ENCODE data around the gene SERPINE2. TPM values are rescaled to one million over a fixed set of nuclear protein-coding genes. Genes with fewer than 3 reads are reported as not detected.
"Not testable (repeated sequence)": the region's sequence is repeated elsewhere in the genome, so short reads cannot be mapped to it uniquely, and the experiment has no call there.

SERPINE2 gene
- total RNA-seq, 1 donor from 2014 or later, result 9.8 TPM

DNA sequence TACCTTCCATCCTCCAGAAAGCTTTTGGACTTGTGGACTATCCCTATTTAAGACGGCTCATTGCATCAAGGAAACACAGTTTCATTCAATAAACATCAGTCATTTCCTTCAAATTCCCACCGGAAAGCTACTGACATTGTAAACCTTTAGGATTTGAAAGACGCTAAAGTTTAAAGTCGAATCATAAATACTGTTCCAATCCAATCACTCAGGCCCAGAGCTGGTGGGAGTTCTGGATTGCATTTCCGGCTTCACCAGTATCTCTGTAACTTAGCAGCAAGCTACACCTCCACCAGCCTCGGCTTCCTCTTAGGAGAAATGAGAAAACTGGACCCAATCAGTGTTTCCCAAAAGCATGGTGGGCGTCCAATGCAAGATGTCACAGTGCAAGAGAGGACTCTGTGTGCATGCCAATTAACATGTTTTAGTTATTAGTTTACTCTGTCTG, 95.5 kb downstream of the SERPINE2 start:
- peaks cover 58% of the 10 kb centered on the region for H3K4me1 ChIP-seq
- intact Hi-C loops (cut with micrococcal nuclease), result no loop called here
- TF ChIP-seq, protein P1, sequence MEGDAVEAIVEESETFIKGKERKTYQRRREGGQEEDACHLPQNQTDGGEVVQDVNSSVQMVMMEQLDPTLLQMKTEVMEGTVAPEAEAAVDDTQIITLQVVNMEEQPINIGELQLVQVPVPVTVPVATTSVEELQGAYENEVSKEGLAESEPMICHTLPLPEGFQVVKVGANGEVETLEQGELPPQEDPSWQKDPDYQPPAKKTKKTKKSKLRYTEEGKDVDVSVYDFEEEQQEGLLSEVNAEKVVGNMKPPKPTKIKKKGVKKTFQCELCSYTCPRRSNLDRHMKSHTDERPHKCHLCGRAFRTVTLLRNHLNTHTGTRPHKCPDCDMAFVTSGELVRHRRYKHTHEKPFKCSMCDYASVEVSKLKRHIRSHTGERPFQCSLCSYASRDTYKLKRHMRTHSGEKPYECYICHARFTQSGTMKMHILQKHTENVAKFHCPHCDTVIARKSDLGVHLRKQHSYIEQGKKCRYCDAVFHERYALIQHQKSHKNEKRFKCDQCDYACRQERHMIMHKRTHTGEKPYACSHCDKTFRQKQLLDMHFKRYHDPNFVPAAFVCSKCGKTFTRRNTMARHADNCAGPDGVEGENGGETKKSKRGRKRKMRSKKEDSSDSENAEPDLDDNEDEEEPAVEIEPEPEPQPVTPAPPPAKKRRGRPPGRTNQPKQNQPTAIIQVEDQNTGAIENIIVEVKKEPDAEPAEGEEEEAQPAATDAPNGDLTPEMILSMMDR (IDR thresholded peaks at IDR 0.05; ENCODE audit: borderline replicate concordance), result no peak

DNA sequence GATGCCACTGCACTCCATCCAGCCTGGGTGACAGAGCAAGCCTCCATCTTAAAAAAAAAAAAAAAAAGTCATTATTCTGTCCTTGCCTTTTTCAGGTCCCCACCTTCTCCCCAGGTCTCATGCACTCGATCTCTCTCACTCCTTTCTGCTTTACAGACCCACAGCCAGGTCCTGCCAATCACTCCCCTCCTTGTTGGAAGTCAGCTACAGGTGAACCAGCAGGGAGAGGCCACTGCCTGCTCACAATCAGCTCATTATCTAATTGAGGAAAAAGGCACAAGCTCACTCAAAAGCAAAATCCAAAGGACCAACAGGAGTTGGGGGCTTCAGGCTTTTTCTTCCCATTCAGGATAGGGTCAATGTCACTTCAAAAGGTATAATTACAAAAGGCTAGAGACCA, 96.0 kb downstream of the SERPINE2 start:
- Histone ChIP-seq H3K27ac (replicated peaks) (peak overlapping the region; percentile 96), H3K27me3 (ENCODE audit: low read depth) (no peaks in the 10 kb centered on the region), H3K36me3 (no peaks in the 10 kb centered on the region), H3K9me3 (replicated peaks) (no peaks in the 10 kb centered on the region), H3K4me3 (peak overlapping the region; percentile 100), H3K4me1 (peaks cover 63% of the 10 kb centered on the region)
- no peak for DNase-seq
- TF ChIP-seq, protein P1 (IDR thresholded peaks at IDR 0.05; ENCODE audit: borderline replicate concordance), result no peak
- intact Hi-C loops (cut with micrococcal nuclease), result no loop called here

More for the DNA sequence above, 95.5 kb downstream of the SERPINE2 start:
- Histone ChIP-seq H3K27ac (replicated peaks) (peak overlapping the region; percentile 96), H3K27me3 (ENCODE audit: low read depth) (no peaks in the 10 kb centered on the region), H3K4me3 (peak overlapping the region; percentile 100), H3K36me3 (no peaks in the 10 kb centered on the region), H3K9me3 (replicated peaks) (no peaks in the 10 kb centered on the region)
- no peak for DNase-seq

DNA sequence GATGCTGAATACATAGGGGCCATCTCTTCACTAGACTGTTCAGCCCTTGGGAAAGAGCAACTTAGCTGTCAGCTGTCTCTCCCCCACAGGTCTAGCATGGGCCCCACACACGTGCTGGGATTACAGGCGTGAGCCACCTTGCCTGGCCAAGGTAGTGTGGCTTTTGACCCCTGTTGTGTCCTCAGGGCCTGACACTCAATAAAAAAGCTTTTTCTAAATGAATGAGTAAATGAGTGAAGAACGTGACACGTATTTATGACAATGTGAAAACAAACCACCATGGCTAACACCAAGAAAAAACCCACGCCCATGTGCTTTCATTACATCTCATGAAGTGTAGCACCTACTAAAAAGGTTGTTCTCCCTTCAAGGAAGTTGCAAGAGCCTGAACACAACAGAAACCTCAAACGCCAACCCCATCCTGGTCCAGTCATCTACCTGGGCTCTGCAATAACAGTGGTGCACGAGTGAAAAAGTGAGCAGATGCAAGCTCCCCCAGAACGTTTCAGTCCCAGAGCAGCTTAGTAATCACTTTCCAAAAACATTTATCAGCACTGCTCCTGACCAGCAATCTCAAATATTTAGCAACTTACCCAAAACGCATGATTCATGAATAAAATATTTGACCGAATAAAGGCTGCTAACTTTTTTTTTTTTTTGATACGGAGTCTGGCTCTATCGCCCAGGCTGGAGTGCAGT, 97.4 kb downstream of the SERPINE2 start:
- H3K36me3 ChIP-seq, result no peaks in the 10 kb centered on the region
- H3K4me3 ChIP-seq, result no peak overlapping the region
- H3K27ac ChIP-seq (replicated peaks), result no peak overlapping the region
- H3K4me1 ChIP-seq, result peaks cover 77% of the 10 kb centered on the region
- H3K9me3 ChIP-seq (replicated peaks), result no peaks in the 10 kb centered on the region
- no peaks in the 10 kb centered on the region for H3K27me3 ChIP-seq (ENCODE audit: low read depth)
- TF ChIP-seq, protein P1 (IDR thresholded peaks at IDR 0.05; ENCODE audit: borderline replicate concordance), result no peak
- intact Hi-C loops (cut with micrococcal nuclease), result no loop called here
- no peak for DNase-seq

DNA sequence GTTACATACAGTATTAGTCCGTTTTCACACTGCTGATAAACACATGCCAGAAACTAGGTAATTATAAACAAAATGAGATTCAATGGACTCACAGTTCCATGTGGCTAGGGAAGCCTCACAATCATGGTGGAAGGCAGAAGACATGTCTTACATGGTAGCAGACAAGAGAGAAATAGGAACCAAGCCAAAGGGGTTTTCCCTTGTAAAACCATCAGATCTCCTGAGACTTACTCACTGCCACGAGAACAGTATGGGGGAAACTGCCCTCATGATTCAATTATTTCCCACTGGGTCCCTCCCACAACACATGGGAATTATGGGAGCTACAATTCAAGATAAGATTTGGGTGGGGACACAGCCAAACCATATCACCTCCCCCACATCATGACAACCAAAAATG, 99.6 kb downstream of the SERPINE2 start:
- H3K27me3 ChIP-seq (ENCODE audit: low read depth); H3K4me3 ChIP-seq; H3K27ac ChIP-seq (replicated peaks); H3K9me3 ChIP-seq (replicated peaks); DNase-seq; intact Hi-C loops (cut with micrococcal nuclease); H3K36me3 ChIP-seq: not testable (repeated sequence)
- peaks cover 84% of the 10 kb centered on the region for H3K4me1 ChIP-seq

DNA sequence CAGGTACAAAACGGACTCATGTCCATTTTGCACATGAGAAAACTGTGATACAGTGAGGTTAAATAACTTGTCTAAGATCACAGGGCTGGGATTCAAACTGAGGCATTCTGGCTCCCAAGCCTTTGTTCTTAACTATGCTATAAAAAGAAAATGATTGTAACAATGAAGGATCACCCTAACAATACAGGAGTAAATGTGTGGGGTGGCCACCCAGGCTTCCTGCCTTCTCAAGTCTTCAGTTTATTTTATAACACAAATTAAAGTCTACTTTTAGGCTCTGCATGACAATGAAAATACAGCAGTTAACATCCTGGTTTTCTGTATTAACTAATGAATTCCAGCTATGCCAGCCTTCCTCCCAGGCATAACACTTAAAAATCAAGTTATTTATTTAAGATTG, 101.6 kb downstream of the SERPINE2 start:
- no peaks in the 10 kb centered on the region for H3K36me3 ChIP-seq
- no peaks in the 10 kb centered on the region for H3K9me3 ChIP-seq (replicated peaks)
- H3K4me1 ChIP-seq, result peaks cover 85% of the 10 kb centered on the region
- H3K4me3 ChIP-seq, result no peak overlapping the region
- DNase-seq, result no peak
- TF ChIP-seq, protein P1 (IDR thresholded peaks at IDR 0.05; ENCODE audit: borderline replicate concordance), result no peak
- H3K27ac ChIP-seq (replicated peaks), result no peak overlapping the region
- no peaks in the 10 kb centered on the region for H3K27me3 ChIP-seq (ENCODE audit: low read depth)
- intact Hi-C loops (cut with micrococcal nuclease), result no loop called here

DNA sequence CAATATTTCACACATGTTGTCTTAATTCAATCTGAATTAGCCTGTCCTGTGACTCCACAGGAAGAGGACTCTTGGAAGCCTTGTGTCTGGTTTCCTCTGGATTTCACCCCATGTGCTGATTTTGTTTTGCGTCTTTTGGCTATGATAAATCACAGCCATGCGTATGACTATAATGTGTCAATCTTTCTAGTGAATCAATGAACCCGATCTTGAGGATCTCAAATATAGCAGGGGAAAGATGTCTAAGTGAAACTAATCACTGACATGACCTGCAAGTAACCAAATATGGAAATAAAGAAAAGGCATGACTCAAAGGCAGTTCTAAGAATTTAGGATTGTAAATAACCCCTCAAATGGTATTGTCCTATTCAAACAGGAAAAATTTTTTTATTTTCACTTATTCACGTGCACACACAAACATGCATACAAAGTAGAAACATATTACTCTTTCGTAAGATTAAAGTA, 102.2 kb downstream of the SERPINE2 start:
- no peak for DNase-seq
- TF ChIP-seq, protein P1 (IDR thresholded peaks at IDR 0.05; ENCODE audit: borderline replicate concordance), result no peak
- Histone ChIP-seq H3K4me1 (peaks cover 87% of the 10 kb centered on the region), H3K27ac (replicated peaks) (no peak overlapping the region), H3K9me3 (replicated peaks) (no peaks in the 10 kb centered on the region), H3K27me3 (ENCODE audit: low read depth) (no peaks in the 10 kb centered on the region), H3K4me3 (no peak overlapping the region), H3K36me3 (no peaks in the 10 kb centered on the region)
- intact Hi-C loops (cut with micrococcal nuclease), result no loop called here

Data from left ventricle myocardium inferior (tissue), 1 donor.